Mucosa of rectum (tissue), 2 donors: Measurements from ENCODE around the gene ENTREP3.
"Not testable (repeated sequence)": the region's sequence is repeated elsewhere in the genome, so short reads cannot be mapped to it uniquely, and the experiment has no call there.

Experiments used
- H3K27ac ChIP-seq, 2 donors: one replicate each; pipeline ENCODE4 v1.7.0; 2013; ENCODE audit warnings: inconsistent platforms in 2 of 2, low read depth in 2 of 2, low read length in 2 of 2
- H3K27me3 ChIP-seq, 2 donors: one replicate each; pipeline ENCODE4 v1.7.0; 2013; ENCODE audit warnings: low read length in 2 of 2; ENCODE audit not compliant: control insufficient read depth in 2 of 2, insufficient read depth in 2 of 2
- H3K36me3 ChIP-seq, 2 donors: one replicate each; pipeline ENCODE4 v1.7.0; 2013; ENCODE audit warnings: low read length in 2 of 2; ENCODE audit not compliant: control insufficient read depth in 2 of 2, insufficient read depth in 2 of 2
- H3K4me1 ChIP-seq, 2 donors: one replicate each; pipeline ENCODE4 v1.7.0; 2013; ENCODE audit warnings: low read length in 2 of 2, mild to moderate bottlenecking in 1 of 2; ENCODE audit not compliant: control insufficient read depth in 2 of 2, insufficient read depth in 2 of 2
- H3K4me3 ChIP-seq, 2 donors: one replicate each; pipeline ENCODE4 v1.7.0; 2013; ENCODE audit warnings: low read length in 2 of 2
- H3K9ac ChIP-seq, 2 donors: one replicate each; pipeline ENCODE4 v1.7.0; 2013; ENCODE audit warnings: low read length in 2 of 2, low read depth in 1 of 2, mild to moderate bottlenecking in 1 of 2
- H3K9me3 ChIP-seq, 2 donors: one replicate each; pipeline ENCODE4 v1.7.0; 2013; ENCODE audit warnings: low read length in 2 of 2; ENCODE audit not compliant: control insufficient read depth in 2 of 2
- donor health status: healthy.
- donor health status: Normal muscosa, but diverticular disease.

ENTREP3 gene

DNA sequence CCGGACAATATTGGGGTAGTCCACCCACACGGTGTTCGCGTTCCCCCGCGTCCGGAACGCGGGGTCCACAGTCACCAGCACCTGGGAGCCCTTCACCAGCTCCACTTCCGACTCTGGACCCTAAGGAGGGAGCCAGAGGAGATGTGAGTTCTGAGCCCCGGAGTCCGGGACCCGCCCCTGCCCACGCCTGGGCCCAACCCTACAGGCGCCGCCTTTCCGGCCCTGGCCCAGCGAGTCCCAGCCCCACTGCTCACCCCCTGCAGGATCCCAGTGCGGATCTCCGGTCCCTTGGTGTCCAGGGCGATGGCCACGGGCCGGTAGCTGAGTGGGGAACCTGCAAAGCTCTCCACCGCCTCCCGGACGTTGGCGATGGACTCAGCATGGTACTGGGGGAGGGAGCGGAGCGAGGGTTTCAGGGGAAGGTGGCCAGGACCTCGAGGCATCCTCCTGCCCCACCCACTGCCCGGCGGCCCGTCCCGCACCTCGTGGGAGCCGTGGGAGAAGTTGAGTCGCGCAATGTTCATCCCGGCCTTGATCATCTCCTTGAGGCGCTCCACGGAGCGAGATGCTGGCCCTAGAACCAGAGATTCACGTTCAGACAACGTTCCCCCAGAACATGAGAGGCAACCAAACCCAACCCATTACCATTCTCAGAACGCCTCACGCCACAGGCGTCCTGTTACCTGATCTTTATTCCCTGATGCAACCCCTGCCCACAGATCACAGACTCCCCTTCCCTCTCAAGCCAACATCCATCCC lies 40.1 kb upstream of the ENTREP3 start:
- no peaks in the 10 kb centered on the region for H3K9me3 ChIP-seq
- no peak overlapping the region for H3K4me3 ChIP-seq
- H3K9ac ChIP-seq: no peak overlapping the region

DNA sequence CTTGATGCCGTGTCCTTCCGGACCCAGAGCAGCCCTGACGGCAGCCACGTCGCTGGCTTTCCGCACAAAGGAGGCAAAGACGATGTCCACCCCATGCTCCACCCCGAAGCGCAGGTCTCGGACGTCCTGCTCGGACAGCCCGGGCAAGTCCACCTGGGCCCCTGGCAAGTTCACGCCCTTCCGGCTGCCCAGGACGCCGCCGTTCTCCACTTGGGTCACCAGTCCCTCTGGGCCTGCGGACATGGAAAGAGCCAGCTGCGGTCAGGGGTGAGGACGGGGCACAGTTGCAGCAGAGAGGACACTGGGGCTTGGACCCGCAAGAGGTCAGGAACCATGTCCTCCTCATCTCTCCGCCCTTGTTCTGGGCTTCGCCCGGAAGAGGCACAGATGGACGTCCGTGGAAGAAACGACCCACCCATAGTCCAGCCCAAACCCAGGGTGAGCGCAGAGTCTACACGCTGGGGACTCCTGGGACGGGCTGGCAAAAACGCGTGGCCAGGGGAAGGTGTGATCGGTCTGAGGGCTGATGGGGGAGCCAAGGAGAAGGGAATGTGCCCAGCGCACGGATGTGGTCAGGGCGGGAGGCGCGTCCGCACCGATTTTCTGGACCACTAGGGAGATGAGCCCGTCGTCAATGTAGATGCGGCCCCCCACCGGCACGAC lies 39.4 kb upstream of the ENTREP3 start:
- Histone ChIP-seq H3K27me3 (peaks cover 13 to 23% of the 10 kb centered on the region in 2 donors), H3K36me3 (peaks cover 0 to 4% of the 10 kb centered on the region in 2 donors), H3K4me1 (no peaks in the 10 kb centered on the region), H3K27ac (no peak overlapping the region), H3K4me3 (no peak overlapping the region), H3K9me3 (no peaks in the 10 kb centered on the region), H3K9ac (no peak overlapping the region)

More for the DNA sequence above, 40.1 kb upstream of the ENTREP3 start:
- peaks cover 13 to 23% of the 10 kb centered on the region in 2 donors for H3K27me3 ChIP-seq
- peaks cover 0 to 2% of the 10 kb centered on the region in 2 donors for H3K36me3 ChIP-seq
- H3K4me1 ChIP-seq: peaks cover 0 to 4% of the 10 kb centered on the region in 2 donors
- H3K27ac ChIP-seq: no peak overlapping the region

- no peaks in the 10 kb centered on the region for H3K4me1 ChIP-seq
- H3K27me3 ChIP-seq: peaks cover 13 to 23% of the 10 kb centered on the region in 2 donors
- H3K9ac ChIP-seq: no peak overlapping the region
- no peak overlapping the region for H3K4me3 ChIP-seq
- no peak overlapping the region for H3K27ac ChIP-seq
- peaks cover 4 to 5% of the 10 kb centered on the region in 2 donors for H3K36me3 ChIP-seq
- no peaks in the 10 kb centered on the region for H3K9me3 ChIP-seq
Measured at GRCh38 chr1:155293086-155293749, 37.9 kb upstream of the ENTREP3 start.

- not testable (repeated sequence) for H3K4me1 ChIP-seq, H3K36me3 ChIP-seq, H3K27ac ChIP-seq, H3K9ac ChIP-seq, H3K9me3 ChIP-seq, H3K4me3 ChIP-seq
- H3K27me3 ChIP-seq: peaks cover 10 to 22% of the 10 kb centered on the region in 2 donors
Measured at GRCh38 chr1:155291006-155291405, 35.7 kb upstream of the ENTREP3 start.

DNA sequence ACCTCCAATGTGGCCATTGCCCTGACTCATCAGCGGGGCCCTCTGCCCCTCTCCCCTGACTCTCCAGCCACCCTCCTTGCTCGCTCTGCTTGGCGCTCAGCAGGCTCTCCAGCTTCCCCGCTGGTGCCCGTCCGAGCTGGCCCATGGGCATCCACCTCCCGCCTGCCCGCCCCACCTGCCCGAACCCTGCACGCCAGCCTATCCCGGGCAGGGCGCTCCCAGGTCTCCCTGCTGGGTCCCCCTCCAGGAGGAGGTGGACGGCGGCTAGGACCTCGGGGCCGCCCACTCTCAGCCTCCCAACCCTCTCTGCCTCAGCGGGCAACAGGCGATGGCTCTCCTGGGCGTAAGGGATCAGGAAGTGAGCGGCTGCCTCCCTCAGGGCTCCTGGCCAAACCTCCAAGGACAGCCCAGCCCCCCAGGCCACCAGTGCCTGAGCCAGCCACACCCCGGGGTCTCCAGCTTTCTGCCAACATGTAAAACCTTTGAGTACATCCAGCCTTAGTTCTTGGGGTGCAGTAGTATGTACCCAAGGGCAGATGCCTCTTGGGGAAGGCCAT lies 32.8 kb upstream of the ENTREP3 start:
- peaks cover 5 to 10% of the 10 kb centered on the region in 2 donors for H3K36me3 ChIP-seq

GRCh38 chr1:155286544-155286943 lies 31.3 kb upstream of the ENTREP3 start:
- Histone ChIP-seq H3K9ac (no peak overlapping the region), H3K27me3 (no peaks in the 10 kb centered on the region), H3K27ac (no peak overlapping the region), H3K9me3 (no peaks in the 10 kb centered on the region), H3K36me3 (peaks cover 5 to 10% of the 10 kb centered on the region in 2 donors), H3K4me3 (no peak overlapping the region), H3K4me1 (no peaks in the 10 kb centered on the region)

More for the DNA sequence above, 32.8 kb upstream of the ENTREP3 start:
- no peaks in the 10 kb centered on the region for H3K9me3 ChIP-seq
- H3K4me3 ChIP-seq: no peak overlapping the region
- H3K27me3 ChIP-seq: peaks cover 0 to 3% of the 10 kb centered on the region in 2 donors
- no peak overlapping the region for H3K27ac ChIP-seq
- no peak overlapping the region for H3K9ac ChIP-seq
- no peaks in the 10 kb centered on the region for H3K4me1 ChIP-seq

DNA sequence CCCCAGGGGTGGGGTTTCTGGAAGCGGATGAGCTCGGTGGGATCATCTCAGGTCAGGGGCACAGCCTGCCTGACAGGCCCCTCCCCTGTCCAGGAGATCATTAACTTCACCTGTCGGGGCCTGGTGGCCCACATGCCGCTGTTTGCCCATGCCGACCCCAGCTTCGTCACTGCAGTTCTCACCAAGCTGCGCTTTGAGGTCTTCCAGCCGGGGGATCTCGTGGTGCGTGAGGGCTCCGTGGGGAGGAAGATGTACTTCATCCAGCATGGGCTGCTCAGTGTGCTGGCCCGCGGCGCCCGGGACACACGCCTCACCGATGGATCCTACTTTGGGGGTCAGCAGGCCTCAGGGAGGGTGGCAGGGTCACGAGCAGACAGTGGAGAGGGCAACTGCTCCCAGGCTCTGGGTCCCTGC lies 30.4 kb upstream of the ENTREP3 start:
- Histone ChIP-seq H3K4me1 (no peaks in the 10 kb centered on the region), H3K36me3 (peaks cover 5 to 10% of the 10 kb centered on the region in 2 donors), H3K9ac (no peak overlapping the region), H3K27ac (no peak overlapping the region), H3K27me3 (no peaks in the 10 kb centered on the region), H3K4me3 (no peak overlapping the region), H3K9me3 (no peaks in the 10 kb centered on the region)

DNA sequence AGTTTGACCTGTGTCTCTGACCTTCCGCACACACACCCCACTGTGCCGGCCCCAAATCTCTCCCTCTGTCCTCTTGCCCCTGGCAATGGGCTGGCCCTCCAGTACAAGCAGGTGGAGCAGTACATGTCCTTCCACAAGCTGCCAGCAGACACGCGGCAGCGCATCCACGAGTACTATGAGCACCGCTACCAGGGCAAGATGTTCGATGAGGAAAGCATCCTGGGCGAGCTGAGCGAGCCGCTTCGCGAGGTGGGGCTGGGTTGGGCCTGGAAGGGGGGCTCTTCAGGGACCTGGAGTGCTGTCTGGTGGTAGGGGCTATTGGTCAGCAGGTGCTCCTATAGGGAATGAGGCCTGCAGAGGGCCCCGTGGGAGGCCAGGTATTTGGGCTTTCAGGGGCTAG lies 29.8 kb upstream of the ENTREP3 start:
- H3K9me3 ChIP-seq: no peaks in the 10 kb centered on the region
- no peaks in the 10 kb centered on the region for H3K4me1 ChIP-seq
- H3K27me3 ChIP-seq: no peaks in the 10 kb centered on the region
- H3K9ac ChIP-seq: no peak overlapping the region
- H3K27ac ChIP-seq: no peak overlapping the region
- H3K36me3 ChIP-seq: peaks cover 2 to 10% of the 10 kb centered on the region in 2 donors
- no peak overlapping the region for H3K4me3 ChIP-seq

DNA sequence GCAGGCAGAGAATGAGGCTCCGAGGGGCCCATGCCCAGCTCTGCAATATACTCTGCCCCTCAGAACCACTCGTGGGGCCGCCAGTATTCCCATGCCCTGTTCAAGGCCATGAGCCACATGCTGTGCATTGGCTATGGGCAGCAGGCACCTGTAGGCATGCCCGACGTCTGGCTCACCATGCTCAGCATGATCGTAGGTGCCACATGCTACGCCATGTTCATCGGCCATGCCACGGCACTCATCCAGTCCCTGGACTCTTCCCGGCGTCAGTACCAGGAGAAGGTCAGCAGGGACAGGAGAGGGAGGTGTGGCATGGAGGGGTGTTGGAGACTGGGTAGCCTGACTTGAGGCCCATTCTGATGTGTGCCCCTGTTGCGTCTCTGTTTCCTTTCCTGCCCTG lies 29.2 kb upstream of the ENTREP3 start:
- H3K27ac ChIP-seq: no peak overlapping the region
- no peaks in the 10 kb centered on the region for H3K4me1 ChIP-seq
- no peak overlapping the region for H3K4me3 ChIP-seq
- H3K27me3 ChIP-seq: no peaks in the 10 kb centered on the region
- no peak overlapping the region for H3K9ac ChIP-seq
- peaks cover 2 to 10% of the 10 kb centered on the region in 2 donors for H3K36me3 ChIP-seq
- no peaks in the 10 kb centered on the region for H3K9me3 ChIP-seq
